Testis (tissue), 2 donors: ENCODE results near the gene PRAMEF17.
"Not testable (repeated sequence)": the region's sequence is repeated elsewhere in the genome, so short reads cannot be mapped to it uniquely, and the experiment has no call there.

Experiments used
- CTCF ChIP-seq, 3 experiments: fragments of 450-650 bp in 2 of 3; fragments of 200-600 bp in 1 of 3; sonication (generic) in 1 of 3; IDR thresholded peaks; one replicate each; pipeline ENCODE4 v1.5.1; 2016 to 2019; ENCODE audit warnings: antibody characterized with exemption in 3 of 3, mild to moderate bottlenecking in 2 of 3, moderate library complexity in 1 of 3
- POLR2A ChIP-seq: fragments of 450-650 bp; IDR thresholded peaks from one replicate; pipeline ENCODE4 v1.6.1; 2017; ENCODE audit warnings: antibody characterized with exemption, mild to moderate bottlenecking, moderate library complexity

- TF ChIP-seq CTCF (IDR thresholded peaks at IDR 0.05) = peak in 1 of 3 experiments; percentile 46
- not testable (repeated sequence) for TF ChIP-seq POLR2A
These were observed 20.9 kb upstream of the PRAMEF17 start for GRCh38 chr1:13368544-13368943.
